Dermis blood vessel endothelial cell (primary cell): Measurements from ENCODE around the gene RCOR1. TPM values are rescaled to one million over a fixed set of nuclear protein-coding genes. Genes with fewer than 3 reads are reported as not detected.
"Not testable (repeated sequence)": the region's sequence is repeated elsewhere in the genome, so short reads cannot be mapped to it uniquely, and the experiment has no call there.

ENCODE experiments used
- DNase-seq: peaks from one replicate; pipeline ENCODE4 v3.0.0; 2010
- total RNA-seq: library from RNA; depleted of rRNA; stranded (reverse); fragments of >200 nt; gene quantifications from 2 replicates; pipeline ENCODE4 v1.2.3, GENCODE V29; 2014

RCOR1 gene
- total RNA-seq, 1 donor from 2014 or later: 14.0 TPM

DNA sequence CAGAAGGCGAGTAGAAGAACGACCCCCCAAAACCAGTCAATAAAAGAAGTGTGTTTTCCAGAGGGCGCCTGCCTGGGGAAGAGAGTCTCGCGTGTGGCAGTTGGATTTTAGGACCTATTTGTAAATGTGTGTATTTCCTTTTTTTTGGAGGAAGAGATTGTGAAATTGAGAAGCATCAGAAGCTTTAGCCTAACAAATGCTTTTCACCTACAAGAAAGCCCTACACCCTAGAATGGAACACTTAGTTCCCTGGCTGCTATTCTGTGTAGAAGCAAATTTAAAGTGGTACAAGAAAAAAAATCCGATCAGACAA is 1.3 kb downstream of the RCOR1 start:
- no peak for DNase-seq

DNA sequence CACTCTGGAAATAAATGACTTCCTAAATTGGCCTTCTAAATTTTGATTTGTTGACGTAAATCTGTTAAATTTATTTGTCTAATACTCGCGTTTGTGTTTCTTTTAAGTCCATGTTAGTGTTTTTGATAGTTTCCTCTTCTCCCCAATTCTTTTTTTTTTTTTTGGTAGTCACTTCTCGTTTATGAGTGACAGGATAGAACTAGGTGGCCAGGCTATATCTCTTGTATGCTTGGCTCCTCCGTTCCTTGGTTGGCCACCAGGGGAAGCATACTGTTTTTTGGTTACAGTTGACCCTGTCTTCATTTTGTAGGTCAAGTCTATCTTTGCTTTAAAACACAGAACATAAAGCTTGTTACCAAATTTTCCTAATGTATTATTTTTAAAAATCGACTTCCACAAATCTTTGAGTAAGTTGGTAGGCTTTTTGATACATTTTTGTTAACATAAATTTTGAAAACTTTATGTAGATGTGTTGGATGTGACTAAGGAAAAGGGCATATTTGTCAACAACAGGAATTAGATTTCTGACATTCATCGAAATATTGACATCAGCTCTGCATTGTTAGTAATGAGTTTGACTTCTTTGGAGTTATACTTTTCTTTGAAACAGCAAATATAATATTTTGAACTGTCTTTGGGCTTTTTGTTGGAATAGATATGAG is 2.2 kb downstream of the RCOR1 start:
- peak; percentile 81 for DNase-seq

DNA sequence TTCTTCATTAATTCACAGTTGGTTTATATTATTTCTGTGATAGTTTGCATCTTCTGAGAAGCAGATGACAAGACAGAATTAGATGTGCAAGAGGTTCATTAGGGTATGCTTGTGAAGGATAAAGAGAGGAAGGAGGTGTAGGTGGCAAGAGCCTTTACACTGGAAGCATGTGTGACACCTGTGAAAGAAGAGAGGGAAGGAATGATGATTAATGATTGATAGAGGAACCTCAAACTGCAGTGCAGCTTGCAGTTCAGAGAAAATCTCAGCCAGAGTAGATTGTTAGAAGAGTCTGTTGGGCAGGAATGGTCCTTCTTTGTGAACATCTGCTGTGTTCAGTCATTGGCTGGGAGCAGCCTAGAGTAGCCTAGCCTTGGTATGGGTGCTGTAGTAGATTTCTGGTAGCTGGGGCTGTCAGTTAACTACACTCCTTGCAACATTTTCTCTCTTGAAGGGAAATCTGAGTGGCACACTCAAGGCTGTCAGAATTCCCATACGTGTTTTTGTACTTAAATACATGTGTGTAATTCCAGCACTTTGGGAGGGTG is 9.0 kb downstream of the RCOR1 start:
- DNase-seq: no peak

DNA sequence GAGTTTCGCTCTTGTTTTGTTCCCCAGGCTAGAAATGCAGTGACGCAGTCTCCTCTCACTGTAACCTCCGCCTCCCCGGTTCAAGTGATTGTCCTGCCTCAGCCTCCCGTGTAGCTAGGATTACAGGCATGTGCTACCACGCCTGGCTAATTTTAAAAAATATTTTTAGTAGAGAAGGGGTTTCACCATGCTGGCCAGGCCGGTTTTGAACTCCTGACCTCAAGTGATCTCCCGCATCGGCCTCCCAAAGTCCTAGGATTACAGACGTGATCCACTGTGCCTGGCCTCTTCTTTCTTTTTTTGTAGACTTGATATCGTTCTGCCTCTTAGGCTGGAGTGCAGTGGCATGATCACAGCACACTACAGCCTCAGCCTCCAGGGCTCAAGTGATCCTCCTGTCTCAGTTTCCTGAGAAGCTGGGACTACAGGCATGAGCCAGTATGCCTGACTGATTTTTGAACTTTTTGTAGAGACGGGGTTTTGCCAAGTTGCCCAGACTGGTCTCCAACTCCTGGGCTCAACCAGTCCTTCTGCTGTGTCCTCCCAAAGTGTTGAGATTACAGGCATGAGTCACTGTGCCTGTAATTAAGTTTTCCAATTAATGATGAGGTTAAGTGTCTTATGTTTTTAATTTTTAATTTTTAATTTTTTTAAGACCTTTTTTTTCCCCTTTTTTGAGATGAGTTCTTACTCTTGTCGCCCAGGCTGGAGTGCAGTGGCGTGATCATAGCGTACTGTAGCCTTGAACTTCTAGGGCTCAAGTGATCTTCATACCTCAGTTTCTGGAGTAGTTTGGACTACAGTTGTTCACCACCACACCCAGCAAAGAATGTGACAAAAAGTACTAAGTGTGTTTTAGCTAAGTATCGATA is 10.2 kb downstream of the RCOR1 start:
- no peak for DNase-seq

DNA sequence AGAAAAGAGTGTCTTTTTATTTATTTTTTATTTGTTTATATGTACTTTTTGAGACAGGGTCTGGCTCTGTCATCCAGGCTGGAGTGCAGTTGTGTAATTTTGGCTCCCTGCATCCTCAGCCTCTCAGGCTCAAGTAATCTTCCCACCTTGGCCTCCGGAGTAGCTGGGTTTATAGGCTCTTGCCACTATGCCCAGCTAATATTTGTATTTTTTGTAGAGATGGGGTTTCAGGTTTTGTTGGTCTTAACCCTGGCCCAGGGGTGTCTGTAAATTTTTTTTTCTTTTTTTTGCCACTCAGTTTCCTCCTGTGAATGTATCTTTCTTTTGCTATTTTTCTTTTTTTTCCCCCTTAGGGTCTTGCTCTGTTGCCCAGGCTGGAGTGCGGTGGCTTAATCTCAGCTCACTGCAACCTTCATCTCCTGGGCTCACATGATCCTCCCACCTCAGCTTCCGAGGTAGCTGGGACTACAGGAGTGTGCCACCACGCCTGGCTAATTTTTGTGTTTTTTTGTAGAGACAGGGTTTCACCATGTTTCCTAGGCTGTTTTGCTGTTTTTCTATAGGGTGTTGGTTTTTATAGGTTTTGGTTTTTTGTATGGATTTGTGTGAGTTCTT is 11.0 kb downstream of the RCOR1 start:
- DNase-seq: no peak

DNA sequence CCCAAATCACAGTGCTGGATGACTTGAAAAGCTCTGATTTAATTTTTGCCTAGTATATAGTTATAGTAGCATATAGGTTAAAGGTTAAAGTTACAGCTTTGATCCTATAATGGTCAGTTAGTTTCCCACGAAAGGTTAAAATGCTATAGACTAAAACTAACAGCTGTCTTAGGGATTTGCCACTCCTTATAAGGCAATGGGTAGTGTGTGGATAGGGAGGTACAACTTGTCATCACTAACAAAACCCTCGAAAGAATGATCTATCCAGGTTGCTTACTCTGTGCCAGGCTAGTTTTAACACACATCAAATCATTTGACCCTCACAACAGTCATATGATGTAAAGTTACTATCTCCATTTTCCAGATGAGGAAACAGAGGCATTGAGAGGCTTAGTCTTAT is 11.7 kb downstream of the RCOR1 start:
- DNase-seq: no peak

DNA sequence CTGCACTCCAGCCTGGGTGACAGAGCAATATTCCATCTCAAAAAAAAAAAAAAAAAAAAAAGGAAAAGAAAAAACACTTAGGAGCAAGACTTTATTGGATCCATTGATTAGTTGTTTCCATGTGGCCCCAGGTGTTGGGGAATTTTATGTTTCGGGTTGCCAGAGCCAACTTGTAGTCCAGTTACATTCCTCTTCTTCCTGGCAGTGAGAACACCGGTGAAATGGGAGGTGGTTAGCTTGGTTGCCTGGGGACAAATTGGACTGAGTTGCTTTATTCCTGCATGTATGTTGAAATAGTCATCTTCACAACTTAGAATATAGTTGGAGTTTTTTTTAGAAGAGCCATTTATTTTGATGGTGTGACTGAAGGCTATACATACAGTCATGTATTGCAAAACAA is 12.6 kb downstream of the RCOR1 start:
- DNase-seq: peak; percentile 17

DNA sequence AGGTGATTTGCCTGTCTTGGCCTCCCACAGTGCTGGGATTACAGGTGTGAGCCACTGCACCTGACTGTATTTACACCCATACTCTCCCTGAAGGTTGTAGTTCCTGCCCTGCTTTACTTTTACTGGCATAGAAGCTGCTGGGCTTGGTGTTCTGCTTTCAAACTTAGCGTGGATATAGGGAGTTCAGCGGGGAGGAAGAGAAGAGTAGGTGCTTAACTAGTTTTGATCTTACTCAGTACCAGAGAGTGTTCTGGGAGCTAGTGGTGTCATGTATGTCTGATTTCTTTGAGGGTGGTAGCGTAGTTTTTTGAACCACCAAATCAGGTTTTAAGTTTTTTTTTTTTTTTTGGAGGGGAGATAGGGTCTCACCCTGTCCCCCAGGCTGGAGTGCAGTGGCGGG is 13.8 kb downstream of the RCOR1 start:
- no peak for DNase-seq

DNA sequence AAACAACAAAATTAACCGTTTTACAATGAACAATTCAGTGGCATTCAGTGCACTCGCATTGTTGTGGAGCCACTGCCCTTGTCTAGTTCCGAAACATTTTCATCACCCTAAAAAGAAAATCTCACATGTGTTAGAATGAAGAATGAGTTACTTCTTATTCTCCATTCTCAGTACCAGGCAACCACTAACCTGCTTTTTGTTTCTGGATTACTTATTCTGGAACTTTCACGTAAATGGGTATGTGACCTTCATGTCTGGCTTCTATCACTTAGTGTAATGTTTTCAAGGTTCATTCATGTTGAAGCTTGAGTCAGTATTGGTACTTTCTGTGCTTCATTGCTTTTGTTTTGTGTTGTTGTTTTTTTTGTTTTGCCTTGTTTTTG is 15.6 kb downstream of the RCOR1 start:
- no peak for DNase-seq

DNA sequence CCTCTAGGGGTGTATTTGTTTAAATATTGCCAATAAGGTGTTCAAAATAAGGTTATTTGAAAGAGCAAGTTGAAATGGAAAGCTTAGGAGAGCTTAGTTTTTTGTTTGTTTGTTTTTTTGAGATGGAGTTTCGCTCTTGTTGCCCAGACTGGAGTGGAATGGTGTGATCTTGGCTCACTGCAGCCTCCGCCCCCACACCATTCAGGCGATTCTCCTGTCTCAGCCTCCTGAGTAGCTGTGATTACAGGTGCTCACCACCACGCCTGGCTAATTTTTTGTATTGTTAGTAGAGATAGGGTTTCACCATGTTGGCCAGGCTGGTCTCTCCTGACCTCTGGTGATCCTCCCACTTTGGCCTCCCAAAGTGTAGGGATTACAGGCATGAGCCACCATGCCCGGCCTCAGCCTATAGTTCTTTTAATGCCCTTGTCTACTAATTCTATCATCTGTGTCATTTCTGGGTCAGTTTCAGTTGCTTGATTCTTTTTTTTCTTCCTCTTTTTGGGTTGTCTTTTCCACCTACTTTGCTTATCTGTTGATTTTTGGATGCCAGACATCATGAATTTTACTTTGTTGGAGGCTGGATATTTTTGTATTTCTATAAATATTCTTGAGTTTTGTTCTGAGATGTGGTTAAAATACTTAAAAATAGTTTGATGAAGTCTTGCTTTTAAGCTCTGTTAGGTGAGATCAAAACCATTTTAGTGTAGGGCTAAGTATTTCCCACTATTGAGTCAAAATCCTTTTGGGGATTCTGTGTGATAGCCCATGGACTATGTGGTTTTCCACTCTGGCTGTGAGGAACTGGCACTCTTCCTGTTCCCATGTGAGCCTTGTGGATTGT is 18.7 kb downstream of the RCOR1 start:
- no peak for DNase-seq

DNA sequence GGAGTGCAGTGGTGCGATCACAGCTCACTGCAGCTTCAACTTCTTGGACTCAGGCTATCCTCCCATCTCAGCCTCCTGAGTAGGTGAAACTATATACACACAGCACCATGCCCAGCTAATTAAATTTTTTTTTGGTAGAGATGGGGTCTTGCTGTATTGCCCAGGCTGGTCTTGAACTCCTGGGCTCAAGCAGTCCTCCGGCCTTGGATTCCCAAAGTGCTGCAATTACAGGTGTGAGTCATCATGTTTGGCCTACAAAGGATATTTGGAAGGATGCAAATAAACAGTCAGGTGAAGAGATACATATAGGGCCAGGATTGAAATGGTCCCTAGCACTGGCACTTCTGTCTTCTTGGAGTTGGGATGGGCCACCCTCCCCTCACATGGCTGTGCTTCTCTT is 23.9 kb downstream of the RCOR1 start:
- no peak for DNase-seq

DNA sequence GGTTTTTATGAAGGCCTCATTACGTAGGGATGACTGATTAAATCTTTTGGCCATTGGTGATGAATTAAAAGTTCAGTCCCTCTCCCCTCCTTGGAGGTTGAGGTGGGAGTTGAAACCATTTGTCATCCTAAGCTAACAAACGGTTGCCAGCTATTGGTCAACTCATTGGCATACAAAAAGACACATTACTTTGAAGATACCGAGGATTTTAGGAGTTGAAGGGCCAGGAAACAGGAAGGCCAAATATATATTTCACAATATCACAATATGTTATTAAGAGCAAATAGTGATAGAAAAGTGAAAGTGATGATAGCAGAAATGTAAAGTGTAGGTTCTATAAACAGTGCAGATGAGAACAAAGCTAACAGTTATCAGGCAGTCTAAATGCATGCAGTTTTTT is 24.4 kb downstream of the RCOR1 start:
- DNase-seq: no peak

DNA sequence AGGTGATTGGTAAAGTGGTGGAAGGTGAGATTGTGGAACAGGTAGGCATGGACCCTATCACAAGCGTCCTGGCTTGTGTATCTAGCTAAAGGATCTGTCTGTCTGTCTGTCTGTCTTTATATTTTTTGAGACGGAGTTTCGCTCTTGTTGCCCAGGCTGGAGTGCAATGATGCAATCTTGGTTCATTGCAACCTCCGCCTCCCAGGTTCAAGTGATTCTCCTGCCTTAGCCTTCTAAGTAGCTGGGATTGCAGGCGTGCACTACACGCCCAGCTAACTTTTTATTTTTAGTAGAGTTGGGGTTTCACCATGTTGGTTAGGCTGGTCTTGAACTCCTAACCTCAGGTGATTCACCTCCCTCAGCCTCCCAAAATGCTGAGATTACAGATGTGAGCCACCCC is 26.6 kb downstream of the RCOR1 start:
- not testable (repeated sequence) for DNase-seq

DNA sequence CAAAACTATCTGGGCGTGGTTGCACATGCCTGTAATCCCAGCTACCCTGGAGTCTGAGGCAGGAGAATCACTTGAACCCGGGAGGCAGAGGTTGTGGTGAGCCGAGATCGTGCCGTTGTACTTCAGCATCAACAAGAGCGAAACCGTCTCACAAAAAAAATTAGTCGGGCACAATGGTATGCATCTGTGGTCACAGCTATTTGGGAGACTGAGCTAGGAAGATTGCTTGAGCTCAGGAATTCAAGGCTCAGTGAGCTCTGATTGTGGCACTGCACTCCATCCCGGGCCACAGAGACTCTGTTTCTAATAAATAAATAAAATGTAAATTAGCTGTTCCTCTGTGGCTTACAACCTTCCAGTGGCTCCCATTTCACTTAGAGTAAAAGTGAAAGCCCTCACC is 28.0 kb downstream of the RCOR1 start:
- no peak for DNase-seq

DNA sequence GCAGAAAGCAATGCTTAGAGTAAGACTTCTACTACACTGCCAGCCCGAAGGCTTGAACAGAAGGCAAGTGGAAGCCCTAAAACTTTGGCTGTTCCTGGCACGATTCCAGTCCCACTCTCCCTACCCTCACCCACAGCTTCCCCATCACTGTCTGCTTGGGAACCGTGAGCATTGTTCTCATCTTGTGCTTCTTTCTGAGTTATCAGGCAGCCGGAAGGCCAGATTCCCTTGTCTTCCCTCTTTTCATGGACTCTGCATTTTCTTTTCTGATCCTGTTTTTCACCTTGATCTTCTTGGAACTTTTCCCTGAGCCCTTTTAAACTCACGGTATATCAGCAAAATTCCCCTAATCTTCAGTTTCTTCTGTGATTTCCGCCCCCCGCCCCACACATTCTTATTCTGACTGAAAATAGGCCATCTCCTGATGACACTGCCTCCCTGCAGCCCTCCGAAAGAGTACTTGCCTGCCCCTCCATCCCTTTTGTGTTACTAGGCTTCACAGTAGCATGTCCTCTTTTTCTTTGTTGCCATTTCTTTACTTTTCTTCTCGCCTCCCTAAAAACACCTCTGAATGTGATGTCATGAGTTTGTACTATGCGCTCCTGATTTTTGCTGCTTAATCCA is 29.9 kb downstream of the RCOR1 start:
- peak; percentile 31 for DNase-seq

DNA sequence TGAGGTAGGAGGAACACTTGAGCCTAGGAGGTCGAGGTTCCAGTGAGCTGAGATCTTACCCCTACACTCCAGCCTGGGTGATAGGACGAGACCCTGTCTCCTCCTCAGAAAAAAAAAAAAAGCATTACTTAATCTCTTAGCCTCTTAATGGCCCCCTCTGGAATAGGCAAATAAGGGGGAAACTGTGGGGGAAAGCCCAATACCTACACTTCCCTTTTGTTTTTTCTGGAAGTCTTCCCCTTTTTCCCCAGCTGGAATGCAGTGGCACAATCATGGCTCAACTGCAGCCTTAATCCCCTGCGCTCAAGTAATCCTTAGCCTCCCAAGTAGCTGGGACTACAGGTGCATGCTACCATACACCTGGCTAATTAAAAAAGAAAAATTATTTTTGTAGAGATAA is 32.2 kb downstream of the RCOR1 start:
- no peak for DNase-seq

DNA sequence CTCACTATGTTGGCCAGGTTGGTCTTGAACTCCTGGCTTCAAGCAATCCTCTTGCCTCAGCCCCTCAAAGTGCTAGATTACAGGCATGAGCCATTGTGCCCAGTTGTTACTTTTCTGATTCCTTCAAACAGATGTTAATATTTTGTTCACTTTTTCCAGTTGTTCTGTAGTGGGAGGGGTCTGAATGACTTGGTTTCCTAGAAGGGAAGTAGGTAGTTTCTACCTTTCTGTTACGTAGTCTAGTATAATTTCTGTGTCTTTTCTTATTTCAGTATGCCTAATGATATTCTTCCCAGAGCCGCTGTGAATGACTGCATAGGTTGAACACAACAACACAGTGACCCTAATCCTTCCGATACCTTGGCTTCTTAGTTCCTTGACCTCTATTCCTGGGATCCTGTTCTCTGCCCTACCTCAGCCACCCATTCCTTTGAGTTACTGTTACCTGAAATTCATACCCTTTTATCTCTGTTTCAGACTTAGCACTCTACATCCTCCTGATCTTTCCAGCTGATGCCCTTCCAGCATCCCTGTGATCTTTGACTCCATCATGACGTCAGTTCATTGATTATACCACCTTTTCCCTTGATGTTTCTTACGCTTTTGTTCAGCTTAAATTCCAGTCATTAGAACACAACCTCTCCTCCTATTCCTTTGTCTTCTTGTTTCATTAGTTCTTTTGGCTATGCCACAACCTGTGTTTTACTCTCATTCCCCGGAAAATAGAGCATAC is 33.3 kb downstream of the RCOR1 start:
- DNase-seq: no peak

DNA sequence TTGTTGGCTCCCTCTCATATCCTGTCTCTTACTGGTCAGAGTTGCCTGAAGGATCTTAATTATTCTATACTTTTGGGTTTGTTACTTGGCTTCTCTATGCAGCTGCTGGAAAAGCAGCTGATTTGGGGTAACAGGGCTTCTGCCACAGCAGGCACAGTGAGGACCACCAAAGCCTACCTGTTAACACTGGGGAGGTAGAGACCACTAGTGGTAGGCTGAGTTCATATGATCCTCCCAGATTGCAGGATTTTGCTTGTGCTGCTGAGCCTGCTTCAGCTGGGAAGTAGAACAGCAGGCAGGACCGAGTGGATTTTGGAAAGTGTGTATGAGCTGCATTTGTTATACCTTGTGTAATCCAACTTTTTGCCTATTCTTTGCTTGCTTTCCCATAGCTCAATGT is 34.1 kb downstream of the RCOR1 start:
- DNase-seq: no peak

DNA sequence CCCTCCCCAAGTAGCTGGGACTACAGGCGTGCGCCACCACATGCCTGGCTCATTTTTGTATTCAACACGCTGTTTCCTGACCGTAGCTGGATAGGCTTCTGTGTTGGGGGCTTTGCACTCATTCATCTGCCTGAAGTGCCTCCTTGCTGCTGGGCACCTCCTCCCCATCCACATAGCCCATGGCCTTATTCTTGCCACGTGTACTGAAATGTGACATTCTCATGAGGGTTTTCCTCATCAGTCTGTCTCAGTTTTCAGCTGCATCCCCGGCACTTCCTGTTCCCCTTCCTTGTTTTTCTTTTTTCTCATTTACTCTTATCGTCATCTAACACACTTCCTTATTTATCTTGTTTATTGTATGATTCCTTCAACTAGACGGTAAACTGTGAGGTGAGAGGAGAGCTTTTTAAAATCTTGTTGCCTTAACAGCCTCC is 36.6 kb downstream of the RCOR1 start:
- peak; percentile 80 for DNase-seq

DNA sequence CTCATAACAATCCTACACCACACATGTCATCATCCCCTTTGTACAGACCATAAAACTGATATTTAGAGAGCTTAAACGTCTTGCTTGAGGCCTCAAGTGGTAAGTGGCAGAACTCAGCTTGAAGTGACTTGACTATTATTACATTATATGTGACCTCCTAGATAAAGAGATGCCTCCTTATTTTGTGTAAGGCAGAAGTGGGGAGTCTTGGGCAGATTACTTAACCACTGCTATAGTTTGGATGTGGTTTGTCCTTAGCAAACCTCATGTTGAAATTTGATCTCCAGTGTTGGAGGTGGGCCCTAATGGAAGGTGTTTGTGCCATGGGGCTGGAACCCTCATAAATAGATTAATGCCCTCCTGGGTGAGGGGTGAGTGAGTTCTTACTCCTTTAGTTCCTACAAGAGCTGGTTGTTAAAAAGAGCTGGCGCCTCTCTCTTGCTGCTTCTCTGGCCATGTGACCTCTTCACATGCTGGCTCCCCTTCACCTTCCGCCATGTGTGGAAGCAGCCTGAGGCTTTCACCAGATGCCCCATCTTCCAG is 37.4 kb downstream of the RCOR1 start:
- DNase-seq: no peak

DNA sequence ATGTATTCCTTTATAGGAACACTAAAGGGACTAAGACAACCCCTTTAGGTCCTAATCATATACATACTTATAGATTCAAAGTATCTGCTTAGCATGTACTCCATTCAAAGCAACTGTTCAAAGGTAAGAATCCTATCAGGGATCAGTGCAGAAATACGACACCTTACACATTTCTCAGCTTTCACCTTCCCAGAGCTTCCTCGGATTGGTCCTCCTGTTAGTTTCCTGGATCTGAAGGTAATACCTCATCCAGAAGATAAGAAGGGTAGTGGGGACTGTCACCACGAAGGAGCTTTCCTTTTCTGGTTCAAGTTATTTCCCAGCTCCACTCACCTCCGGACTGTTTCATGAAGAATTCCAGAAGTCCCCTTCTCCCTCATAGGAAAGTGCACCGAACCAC is 38.0 kb downstream of the RCOR1 start:
- DNase-seq: no peak
